HG02623 (cell line): ENCODE results near the gene SLC43A3.
A peak's percentile ranks its signal among the peaks of the same experiment; 100 is the strongest.
"Not testable (repeated sequence)": the region's sequence is repeated elsewhere in the genome, so short reads cannot be mapped to it uniquely, and the experiment has no call there.

ENCODE experiments used
- ATAC-seq: cut with Tn5 transposase; IDR thresholded peaks from one replicate; pipeline ENCODE4 v1.9.1; 2021; ENCODE audit warnings: moderate library complexity; ENCODE audit not compliant: unreplicated experiment

The SLC43A3 gene

DNA sequence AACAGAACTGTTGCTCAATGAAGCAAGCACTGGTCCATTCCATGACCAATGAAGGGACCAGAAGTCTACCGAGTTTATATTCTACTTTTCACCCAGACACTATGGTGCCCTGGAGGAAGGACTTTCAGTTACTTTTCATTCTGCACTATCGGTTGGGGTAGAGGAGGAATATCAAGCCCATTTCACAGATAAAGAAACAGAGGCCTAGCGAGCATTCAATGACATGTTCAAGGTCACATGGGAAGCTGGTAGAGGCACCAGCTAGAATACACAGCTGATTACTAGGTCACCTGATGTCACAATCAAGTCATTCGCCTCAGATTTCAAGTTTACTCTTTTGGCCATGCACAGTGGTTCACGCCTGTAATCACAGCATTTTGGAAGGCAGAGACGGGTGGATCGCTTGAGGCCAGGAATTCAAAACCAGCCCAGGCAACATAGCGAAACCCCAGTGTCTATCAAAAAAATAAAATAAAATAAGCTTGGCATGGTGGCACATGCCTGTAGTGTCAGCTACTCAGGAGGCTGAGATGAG is 18.9 kb downstream of the SLC43A3 start:
- ATAC-seq = no peak

DNA sequence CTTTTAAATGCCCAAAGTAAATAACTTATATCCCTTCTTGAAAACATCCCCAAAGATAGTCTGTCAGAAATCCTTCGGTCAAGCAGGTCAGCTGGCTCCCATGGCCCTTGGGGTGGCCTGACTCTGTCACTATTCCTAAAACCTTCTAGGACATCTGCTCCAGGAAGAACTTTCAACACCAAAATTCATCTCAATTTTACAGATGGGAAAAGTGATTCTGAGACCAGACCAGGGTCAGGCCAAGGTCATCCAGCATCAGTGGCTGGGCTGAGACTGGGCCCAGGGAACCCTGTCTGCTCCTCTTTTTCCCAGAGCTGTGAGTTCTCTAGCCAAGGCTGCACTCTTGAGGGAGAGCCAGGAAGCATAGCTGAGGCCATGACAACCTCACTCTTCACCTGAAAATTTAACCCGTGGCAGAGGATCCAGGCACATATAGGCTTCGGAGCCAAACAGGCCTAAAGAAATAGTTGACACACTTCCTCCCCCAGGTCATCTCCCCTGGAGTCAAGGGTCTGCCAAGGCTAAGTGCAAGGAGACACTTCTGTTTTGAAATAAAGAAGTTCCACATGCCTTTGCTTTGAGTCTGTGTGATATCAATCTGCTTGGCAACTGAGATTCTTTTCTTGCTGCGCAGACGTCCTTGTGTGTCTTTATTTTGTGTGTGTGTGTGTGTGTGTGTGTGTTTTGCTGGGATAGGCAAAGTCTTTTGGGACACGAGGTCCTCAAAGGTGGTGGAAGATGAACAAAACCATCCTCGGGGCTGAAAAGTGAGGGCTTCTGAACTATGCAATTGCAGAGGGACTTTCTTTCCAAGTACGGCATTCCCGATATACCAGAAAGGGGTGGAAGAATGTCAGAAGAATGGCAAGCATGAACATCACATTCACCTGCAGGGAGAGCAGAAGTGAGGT is 19.7 kb downstream of the SLC43A3 start:
- ATAC-seq = no peak

DNA sequence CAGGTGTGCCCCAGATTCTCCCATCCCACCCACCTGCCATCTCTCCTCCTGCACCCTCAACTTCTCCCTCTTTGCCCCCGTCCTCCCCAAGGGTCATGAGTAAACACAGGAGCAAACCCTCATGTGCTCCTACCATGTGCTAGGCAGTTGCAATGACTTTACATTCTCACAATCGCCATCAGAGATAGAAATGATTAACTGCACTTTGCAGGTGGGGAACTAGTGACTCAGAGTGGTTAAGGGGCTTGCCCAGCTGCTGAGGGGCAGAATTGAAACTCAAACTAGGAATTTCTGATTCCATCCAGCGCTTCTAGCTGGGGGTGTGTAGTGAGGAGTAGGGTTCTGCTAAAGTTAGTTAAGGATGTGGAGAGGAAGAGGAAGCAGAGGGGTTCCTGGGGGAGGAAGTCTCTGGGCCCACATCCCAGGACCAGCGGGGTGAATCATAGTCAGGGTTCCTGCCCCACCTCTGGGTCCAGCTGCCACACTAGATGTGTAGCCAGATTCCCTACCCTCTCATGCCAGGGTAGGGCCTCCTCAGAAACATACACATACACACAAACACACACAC is 20.5 kb downstream of the SLC43A3 start:
- ATAC-seq = peak; percentile 82

DNA sequence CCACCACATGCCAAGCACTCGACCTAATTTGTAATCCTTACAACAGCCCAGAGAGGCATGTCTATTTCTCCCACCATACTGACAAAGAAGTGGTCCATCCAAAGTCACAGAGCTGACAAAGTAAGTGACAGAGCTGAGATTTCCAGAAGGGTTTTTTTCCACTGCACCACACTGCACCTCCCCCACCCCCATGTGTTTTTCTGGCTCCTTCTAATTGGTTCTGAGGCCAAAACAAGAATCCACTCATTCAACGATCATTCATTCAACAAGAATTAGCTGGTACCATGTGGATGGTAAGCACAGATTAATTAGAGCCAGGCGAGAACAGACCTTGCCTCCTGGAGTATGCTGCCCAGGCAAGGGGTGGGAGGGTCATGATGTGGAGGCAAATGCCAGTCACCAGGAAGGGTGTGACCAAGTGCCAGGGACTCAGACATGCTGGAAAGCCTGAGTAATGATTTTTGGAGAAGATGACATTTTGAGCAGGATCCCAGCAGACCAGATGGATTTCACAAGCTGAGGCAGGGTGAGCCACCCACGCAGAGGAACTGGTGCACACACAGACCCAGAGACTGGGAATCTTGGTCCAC is 21.6 kb downstream of the SLC43A3 start:
- ATAC-seq = no peak

DNA sequence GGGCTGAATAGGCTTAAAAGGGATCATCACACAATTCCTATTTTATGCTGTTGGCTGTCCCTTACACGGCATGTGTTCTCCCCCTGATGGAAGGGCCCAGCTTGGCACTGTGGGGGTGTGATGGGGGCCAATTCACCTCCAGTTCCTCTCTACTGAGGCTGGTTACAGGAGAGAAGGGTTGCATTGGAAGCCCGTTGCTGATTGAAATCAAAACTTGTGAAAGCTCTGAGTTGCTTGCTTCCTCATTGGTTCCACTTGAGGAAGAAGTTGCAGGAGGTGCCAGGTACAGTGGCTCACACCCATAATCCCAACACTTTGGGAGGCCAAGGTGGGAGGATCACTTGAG is 23.1 kb downstream of the SLC43A3 start:
- ATAC-seq = no peak

DNA sequence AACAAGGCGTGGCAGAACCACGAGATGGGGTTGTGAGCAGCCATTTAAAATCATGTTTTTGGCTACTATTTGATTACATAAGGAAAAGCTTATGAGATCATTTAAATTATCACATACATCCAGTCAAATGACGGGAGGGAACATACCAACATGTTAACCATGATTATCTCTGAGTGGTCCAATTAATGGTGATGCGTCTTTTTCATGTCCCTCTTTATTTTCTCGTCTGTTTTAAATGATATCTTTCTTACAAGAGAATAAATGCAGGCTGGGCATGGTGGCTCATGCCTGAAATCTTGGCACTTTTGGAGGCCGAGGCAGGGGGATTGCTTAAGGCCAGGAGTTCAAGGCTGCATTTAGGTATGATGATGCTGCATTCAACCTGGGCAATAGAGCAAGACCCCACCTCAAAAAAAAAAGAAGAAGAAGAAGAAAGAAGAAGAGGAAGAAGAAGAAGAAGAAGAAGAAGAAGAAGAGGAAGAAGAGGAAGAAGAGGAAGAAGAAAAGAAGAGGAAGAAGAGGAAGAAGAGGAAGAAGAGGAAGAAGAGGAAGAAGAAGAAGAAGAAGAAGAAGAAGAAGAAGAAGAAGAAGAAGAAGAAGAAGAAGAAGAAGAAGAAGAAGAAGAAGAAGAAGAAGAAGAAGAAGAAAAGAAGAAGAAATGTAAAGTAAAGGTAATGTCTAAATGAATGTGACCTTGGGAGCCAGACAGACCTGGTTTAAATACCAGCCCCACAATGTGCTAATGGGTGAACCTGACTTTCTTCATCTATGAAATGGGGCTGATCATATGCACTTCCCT is 23.7 kb downstream of the SLC43A3 start:
- not testable (repeated sequence) for ATAC-seq

DNA sequence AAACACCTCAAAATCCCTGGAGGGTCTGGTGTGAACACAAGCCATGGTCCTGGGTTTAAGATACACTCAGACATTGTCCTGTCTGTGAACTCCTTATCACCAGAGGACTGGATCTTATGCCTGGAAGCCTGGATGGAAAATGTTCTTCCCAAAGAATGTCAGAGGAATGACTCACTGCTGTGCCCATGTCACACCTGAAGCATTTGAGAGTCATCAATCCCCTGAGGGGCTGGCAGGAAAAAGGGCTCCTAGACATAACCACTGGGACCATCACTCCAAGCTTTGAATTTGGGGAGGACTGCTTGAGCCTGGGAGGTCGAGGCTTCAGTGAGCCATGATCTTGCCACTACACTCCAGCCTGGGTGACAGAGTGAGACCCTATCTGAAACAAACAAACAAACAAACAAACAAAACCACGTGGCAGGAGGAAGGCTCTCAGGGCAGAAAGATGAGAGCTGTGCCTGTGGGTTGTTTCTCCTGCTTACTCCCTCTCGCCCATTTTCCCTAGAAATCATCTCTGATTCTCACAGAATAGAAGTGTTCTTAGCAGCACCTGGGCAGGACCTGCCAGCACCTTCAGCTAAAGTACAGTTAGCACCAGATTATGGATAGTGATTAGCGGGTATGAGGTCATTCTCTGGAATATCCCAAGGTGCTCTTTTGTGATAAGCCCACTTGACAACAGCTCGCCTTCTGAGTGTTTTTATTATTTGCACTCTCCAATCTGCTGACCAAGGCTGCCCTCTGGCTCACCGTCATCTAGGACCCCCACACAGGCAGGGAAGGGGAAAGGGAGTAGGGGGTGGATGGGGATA is 24.5 kb downstream of the SLC43A3 start:
- ATAC-seq = no peak

DNA sequence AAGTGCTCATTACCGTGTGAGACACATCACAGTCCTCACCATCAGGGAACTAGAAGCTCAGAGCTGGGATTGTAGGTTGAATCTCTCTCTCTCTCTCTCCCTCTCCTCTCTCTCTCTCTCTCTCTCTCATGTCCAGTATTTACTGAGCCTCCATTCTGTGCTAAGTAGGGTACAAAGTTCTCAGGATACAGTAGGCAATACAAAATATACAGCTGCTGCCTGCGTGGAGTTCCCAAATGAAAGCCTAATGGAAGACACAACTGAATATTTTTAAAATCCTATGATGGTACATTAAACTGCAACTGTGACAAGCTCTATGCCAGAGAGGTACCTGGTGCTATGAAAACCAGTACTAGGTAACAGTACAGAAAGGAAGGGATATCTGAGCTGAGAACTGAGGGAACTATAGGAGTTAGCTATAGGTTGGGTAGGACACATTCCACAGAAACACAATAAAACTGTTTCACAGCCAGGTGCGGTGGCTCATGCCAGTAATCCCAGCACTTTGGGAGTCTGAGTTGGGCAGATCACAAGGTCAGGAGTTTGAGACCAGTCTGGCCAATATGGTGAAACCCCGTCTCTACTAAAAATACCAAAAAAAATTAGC is 26.8 kb downstream of the SLC43A3 start:
- ATAC-seq = no peak

DNA sequence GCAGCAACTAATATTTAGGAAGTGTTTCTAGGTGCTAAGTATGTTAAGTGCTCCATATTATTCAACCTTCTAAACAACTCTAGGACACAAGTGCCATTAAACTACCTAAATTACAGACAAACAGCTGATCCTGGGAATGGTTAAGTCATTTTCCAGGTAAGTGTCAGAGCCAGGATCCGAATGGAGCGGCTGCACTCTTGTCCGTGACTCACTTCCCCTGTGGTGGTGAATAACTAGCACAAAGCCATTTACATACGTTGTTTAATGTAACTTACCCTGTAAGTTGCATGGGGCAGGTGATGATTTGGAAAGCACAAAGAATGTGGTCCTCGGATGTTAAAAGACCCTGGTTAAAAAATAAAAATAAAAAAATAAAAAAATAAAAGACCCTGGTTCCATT is 27.7 kb downstream of the SLC43A3 start:
- no peak for ATAC-seq

DNA sequence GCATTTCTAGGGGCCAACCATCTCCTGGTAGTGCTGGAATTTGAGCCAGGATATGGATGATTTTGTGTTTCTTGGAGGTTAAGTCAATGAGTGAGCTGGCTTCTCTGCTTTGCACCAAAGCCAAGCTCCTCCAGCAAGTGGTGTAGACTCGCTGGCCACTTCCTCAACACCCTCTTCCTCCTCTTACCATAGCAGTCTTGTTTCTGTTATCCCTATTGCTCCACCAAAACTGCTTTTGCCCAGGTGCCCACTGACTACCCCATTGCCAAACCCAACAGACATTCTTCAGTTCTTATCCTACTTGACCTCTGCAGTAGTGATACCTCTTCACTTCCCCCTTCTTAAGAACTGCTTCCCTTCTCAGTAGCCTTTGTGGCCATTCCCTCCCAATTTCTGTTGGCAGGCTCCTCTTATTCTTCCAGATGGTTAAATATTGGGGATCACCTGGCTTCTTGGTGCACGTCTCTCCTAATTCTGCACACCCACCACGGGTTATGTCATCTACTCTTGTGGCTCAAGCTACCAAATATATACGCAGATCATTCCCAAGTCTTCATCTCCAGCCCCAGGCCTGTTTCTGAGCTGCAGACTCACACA is 29.4 kb downstream of the SLC43A3 start:
- no peak for ATAC-seq

DNA sequence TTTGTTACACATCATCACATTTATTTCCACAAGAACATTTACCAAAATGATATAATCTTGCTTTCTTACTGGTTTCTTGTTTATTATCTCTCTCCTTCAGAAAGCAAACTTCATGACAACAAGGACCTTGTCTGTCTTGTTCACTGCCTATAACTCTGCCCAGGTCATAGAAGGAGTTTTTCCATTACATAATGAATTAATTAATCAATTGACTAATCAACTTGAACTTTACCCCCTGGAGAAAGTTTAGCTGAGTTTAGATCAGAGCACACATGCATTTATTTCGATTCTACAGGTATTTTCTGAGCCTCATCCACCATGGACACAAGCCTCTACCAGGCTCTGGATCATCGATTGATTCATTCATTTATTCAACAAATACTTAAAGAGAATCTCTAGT is 30.2 kb downstream of the SLC43A3 start:
- ATAC-seq = no peak

DNA sequence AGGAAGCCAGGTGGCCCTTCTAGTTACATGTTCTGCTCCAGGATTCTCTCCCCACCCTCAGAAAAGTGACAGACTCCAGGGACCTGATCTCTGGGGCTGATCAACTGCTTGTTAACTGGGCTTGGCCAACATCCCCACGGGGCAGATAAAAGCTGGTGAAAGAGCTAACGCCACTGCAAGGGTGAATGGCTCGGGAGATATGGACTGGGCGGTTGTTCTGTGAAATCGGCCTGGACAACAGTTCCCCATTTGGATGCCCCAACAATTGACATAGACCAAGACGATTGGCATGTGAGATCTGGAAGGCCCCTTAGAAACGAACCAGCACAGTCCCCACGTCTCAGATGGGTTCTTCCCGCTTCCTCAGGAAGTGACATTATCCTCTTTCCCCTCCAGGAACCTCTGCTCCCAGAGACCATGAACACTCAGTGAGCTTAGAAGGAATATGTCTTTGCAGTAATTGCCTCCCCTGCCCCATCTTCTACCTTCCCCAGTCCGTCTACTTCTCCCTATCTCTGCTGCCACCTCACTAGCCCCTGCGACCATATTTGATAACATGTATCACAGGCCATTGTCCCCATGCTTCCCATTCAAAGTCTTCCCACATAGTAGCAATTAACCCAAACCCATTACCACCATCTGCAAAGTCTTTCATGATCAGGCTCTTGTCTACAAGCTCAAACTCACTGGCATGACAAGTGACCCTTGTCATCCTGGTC is 30.9 kb downstream of the SLC43A3 start:
- no peak for ATAC-seq

DNA sequence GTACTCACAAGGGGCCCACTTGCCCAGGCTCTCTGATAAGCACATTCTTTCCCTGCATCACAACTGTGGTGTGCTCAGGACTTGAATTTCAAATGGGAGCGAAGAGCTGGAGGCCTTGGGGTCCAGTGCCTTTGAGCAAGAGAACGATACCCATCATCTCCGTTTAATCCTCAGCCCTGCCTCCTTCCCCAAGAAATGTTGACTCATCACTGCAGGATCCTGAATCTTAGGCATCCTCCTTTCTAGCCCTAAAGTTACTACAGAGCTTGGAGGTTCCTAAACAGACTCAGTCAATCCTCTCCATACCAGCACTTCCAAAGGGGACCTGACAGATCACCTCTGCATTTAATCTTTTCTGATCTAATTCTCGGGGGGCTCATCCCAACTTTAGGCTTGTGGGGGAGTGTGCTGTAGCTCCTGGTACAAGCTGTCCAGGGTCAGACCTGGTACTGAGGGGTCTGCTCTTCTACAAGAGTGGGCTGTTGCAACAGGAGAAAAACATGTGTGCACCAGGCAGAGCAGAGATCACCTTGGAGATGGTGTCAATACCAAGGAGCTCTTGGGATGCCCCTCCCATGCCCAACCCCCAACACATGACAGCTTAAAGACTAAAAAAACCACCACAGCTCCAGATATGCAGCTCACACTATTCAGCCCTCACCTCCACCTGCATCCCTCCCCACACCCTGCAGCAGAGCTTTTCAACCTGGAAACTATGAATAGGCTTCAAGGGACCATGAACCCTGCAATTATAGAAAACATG is 32.5 kb downstream of the SLC43A3 start:
- ATAC-seq = no peak

DNA sequence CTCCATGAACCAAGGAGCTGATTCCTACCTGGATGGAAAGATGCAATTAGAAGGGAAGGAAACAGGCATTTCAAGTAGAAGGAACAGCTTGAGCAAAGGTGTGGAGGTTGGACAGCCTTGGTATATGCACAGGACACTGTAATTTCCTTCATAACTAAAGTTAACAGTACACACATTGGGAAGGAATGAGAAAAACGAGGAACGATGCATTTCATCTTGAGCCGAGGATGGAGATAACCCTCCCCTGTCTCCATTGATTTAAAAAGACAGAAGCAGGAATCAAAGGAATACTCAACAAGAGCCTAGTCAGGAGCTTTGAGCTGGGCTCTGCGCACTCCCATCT is 34.2 kb downstream of the SLC43A3 start:
- ATAC-seq = no peak

DNA sequence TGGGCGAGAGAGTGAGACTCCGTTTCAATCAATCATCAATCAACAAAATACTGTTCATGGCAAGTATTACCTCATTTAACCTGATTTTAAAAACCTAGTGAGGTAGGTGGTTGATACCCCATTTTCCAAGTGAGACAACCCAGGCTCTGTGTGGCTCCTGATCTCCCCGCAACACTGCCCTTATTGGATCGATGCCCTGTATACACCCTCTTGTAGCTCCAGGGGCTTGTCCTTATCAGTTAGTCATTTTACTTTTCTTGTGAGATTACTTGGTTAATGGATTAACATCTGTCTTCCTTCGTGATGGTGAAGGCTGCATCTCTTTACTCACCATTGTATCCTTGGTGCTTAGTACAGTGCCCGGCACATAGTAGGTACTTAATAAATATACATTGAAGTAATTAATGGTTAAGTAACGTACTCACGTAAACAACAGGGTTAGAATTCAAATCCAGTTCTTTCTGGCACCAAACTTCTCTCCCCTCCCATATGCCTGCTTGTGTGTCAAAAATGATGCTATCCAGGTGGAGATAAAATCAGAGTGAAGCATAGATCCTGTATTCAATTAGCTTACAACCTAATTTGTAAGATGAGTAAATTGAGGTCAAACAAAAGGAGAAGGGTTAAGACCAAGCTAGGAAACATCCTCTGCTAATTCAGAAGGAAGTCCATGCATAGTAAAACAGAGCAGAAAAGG is 34.7 kb downstream of the SLC43A3 start:
- no peak for ATAC-seq

DNA sequence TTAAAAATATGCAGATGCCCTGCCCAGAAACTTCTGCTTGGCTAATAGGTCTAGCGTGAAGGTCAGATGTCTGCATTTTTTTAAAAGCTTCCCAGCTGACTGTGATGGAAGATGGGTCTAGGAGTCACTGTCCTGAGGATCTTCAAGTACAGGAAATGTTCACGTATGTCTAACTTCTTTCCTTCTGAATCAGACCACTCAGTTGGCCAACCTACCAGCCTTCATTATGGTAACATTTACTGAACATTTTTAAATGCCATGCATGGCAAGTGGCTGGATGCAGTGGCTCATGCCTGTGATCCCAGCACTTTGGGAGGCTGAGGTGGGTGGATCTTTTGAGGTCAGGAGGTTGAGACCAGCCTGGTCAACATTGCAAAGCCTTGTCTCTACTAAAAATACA is 35.4 kb downstream of the SLC43A3 start:
- no peak for ATAC-seq

DNA sequence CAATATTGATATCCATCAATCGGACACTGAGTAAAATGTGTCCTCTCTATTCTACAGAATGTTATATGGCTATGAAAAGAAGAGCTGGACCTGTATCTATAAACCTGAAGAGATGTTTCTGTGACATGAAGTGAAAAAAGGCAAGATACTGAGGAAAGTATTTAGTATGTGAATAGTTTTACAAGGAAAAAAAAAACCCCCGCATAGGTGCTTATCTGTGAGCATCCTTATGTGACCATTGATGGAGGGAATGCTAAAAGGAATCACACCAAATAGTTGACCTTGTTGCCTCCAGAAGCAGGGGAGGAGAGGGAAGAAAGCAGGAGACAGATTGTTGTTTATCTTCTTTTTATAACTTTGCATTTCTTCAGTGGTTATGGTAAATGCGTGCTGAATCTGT is 35.8 kb downstream of the SLC43A3 start:
- ATAC-seq = no peak

DNA sequence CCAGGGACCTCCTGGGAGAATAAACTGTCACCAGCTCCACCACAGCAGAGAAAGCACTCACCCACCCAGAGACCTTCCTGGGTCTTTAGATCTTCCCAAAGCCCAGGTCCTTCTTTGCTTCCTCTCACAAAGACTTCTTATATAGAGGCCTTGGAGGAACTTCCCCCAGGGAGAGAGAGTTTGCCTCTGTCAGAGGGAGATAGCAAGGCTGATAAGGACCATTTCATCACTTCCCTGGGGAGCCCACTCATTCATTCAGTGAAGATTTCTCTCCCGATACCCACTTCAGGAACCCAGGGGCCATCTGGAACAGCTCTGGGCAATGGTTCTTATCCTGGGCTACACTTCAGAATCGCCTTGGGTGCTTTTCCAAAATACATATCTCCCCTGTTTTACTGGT is 36.4 kb downstream of the SLC43A3 start, which contains the start of gene PRG2:
Gene PRG2, minus strand, starts transcription at position 116 of the 400 bp plus-strand sequence. CDS start 706 bp downstream, outside the sequence.
- ATAC-seq = no peak
